H1 (cell line): ENCODE measurements around the gene RNASEL. TPM values are rescaled to one million over a fixed set of nuclear protein-coding genes. Genes with fewer than 3 reads are reported as not detected.

Source experiments
- BCL11A ChIP-seq, 2 experiments: IDR thresholded peaks; one replicate each; pipeline ENCODE4 v1.6.1; 2011; ENCODE audit warnings: low read depth in 2 of 2, low read length in 2 of 2, mild to moderate bottlenecking in 2 of 2
- CBX5 ChIP-seq: fragments of 300-800, 300-1000 bp; sonication (generic); IDR thresholded peaks from 2 replicates; pipeline ENCODE4 v1.7.1; 2016; ENCODE audit warnings: antibody characterized with exemption, low read length, low read depth
- CREB1 ChIP-seq: IDR thresholded peaks from 2 replicates; pipeline ENCODE4 v1.6.1; 2012; ENCODE audit warnings: inconsistent platforms
- HDAC2 ChIP-seq, 2 experiments: fragments of 300-600 bp in 1 of 2; sonication (generic) in 1 of 2; IDR thresholded peaks; 2 replicates each; pipeline ENCODE4 v1.6.1; 2011 to 2012; ENCODE audit warnings: low read depth in 2 of 2, low read length in 2 of 2, mild to moderate bottlenecking in 2 of 2, moderate library complexity in 2 of 2, borderline replicate concordance in 1 of 2, inconsistent platforms in 1 of 2
- HDAC6 ChIP-seq: IDR thresholded peaks from one replicate; pipeline ENCODE4 v1.7.1; 2012; ENCODE audit warnings: low read depth, mild to moderate bottlenecking, inconsistent platforms, low read length, moderate library complexity
- JUND ChIP-seq: IDR thresholded peaks from 2 replicates; pipeline ENCODE4 v1.6.1; 2011; ENCODE audit warnings: mild to moderate bottlenecking, improper control_type of control experiment, low read length
- RBBP5 ChIP-seq: IDR thresholded peaks from 2 replicates; pipeline ENCODE4 v1.7.1; 2012; ENCODE audit warnings: low read depth, mild to moderate bottlenecking, inconsistent platforms, low read length, moderate library complexity, borderline replicate concordance
- SUZ12 ChIP-seq: fragments of 200-600 bp; sonication (generic); IDR thresholded peaks from 2 replicates; pipeline ENCODE4 v1.6.1; 2012; ENCODE audit warnings: mild to moderate bottlenecking, inconsistent platforms, low read length, moderate library complexity, mixed read lengths
- TAF7 ChIP-seq: optimal IDR thresholded peaks from 2 replicates; pipeline ENCODE3; 2011; ENCODE audit warnings: low read depth, mild to moderate bottlenecking, inconsistent platforms, low read length, moderate library complexity, borderline replicate concordance
- polyA plus RNA-seq, 7 experiments: library from polyadenylated mRNA; depleted of rRNA in 3 of 7; stranded (reverse) in 5 of 7; unstranded in 2 of 7; fragments of >200 nt in 5 of 7; fragments of 200-250 nt in 2 of 7; gene quantifications; 1 replicate in 5 of 7; 2 replicates in 1 of 7; 4 replicates in 1 of 7; pipeline versions ENCODE4 v1.2.1 to v1.2.3, GENCODE V29; 2011 to 2013; ENCODE audit warnings: missing spikeins in 2 of 7, mixed read lengths in 2 of 7
- total RNA-seq: library from RNA; stranded (reverse); fragmentation: NEBNext Ultra II Directional; extraction: Animal tissue kit (Norgen Biotek cat#: 25700); gene quantifications from 2 replicates; pipeline ENCODE4 v1.2.1, GENCODE V29; 2021
- TF ChIP-seq, protein P1 (sequence below): fragments of 300-600 bp; sonication (generic); IDR thresholded peaks from 2 replicates; pipeline ENCODE4 v1.7.1; 2012; ENCODE audit warnings: low read length, moderate library complexity, mild to moderate bottlenecking, inconsistent platforms; ENCODE audit not compliant: insufficient replicate concordance
- TF ChIP-seq, protein P2 (sequence below): IDR thresholded peaks from 2 replicates; pipeline ENCODE4 v1.6.1; 2011; ENCODE audit warnings: low read length, improper control_type of control experiment

The RNASEL gene
- total and polyA plus RNA-seq, 2 of the 8 experiments (the other 6 are each of a cell fraction or from before 2014, with no cell fraction given): 0.39 to 0.78 TPM

DNA sequence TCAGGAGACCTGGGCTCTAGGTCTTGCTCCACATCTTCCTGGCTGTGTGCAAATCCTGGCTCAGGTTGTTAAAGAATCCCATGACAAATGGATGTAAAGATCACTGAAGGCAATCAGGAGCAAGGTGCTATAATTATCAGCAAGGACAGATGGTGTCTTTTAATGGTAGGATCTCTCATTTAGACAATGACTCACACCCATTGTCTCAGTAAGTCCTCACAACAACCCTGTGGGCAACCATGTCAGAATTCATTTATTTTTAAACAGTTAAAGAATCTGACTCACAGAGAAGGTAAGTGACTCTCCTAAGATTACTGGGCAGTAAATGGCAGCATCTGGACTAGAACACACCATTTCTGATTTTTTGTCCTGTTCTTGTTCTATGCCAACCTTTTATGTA lies 32.8 kb downstream of the RNASEL start (continued):
- TF ChIP-seq, protein P1, sequence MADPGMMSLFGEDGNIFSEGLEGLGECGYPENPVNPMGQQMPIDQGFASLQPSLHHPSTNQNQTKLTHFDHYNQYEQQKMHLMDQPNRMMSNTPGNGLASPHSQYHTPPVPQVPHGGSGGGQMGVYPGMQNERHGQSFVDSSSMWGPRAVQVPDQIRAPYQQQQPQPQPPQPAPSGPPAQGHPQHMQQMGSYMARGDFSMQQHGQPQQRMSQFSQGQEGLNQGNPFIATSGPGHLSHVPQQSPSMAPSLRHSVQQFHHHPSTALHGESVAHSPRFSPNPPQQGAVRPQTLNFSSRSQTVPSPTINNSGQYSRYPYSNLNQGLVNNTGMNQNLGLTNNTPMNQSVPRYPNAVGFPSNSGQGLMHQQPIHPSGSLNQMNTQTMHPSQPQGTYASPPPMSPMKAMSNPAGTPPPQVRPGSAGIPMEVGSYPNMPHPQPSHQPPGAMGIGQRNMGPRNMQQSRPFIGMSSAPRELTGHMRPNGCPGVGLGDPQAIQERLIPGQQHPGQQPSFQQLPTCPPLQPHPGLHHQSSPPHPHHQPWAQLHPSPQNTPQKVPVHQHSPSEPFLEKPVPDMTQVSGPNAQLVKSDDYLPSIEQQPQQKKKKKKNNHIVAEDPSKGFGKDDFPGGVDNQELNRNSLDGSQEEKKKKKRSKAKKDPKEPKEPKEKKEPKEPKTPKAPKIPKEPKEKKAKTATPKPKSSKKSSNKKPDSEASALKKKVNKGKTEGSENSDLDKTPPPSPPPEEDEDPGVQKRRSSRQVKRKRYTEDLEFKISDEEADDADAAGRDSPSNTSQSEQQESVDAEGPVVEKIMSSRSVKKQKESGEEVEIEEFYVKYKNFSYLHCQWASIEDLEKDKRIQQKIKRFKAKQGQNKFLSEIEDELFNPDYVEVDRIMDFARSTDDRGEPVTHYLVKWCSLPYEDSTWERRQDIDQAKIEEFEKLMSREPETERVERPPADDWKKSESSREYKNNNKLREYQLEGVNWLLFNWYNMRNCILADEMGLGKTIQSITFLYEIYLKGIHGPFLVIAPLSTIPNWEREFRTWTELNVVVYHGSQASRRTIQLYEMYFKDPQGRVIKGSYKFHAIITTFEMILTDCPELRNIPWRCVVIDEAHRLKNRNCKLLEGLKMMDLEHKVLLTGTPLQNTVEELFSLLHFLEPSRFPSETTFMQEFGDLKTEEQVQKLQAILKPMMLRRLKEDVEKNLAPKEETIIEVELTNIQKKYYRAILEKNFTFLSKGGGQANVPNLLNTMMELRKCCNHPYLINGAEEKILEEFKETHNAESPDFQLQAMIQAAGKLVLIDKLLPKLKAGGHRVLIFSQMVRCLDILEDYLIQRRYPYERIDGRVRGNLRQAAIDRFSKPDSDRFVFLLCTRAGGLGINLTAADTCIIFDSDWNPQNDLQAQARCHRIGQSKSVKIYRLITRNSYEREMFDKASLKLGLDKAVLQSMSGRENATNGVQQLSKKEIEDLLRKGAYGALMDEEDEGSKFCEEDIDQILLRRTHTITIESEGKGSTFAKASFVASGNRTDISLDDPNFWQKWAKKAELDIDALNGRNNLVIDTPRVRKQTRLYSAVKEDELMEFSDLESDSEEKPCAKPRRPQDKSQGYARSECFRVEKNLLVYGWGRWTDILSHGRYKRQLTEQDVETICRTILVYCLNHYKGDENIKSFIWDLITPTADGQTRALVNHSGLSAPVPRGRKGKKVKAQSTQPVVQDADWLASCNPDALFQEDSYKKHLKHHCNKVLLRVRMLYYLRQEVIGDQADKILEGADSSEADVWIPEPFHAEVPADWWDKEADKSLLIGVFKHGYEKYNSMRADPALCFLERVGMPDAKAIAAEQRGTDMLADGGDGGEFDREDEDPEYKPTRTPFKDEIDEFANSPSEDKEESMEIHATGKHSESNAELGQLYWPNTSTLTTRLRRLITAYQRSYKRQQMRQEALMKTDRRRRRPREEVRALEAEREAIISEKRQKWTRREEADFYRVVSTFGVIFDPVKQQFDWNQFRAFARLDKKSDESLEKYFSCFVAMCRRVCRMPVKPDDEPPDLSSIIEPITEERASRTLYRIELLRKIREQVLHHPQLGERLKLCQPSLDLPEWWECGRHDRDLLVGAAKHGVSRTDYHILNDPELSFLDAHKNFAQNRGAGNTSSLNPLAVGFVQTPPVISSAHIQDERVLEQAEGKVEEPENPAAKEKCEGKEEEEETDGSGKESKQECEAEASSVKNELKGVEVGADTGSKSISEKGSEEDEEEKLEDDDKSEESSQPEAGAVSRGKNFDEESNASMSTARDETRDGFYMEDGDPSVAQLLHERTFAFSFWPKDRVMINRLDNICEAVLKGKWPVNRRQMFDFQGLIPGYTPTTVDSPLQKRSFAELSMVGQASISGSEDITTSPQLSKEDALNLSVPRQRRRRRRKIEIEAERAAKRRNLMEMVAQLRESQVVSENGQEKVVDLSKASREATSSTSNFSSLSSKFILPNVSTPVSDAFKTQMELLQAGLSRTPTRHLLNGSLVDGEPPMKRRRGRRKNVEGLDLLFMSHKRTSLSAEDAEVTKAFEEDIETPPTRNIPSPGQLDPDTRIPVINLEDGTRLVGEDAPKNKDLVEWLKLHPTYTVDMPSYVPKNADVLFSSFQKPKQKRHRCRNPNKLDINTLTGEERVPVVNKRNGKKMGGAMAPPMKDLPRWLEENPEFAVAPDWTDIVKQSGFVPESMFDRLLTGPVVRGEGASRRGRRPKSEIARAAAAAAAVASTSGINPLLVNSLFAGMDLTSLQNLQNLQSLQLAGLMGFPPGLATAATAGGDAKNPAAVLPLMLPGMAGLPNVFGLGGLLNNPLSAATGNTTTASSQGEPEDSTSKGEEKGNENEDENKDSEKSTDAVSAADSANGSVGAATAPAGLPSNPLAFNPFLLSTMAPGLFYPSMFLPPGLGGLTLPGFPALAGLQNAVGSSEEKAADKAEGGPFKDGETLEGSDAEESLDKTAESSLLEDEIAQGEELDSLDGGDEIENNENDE: no peak
- TF ChIP-seq HDAC2 (IDR thresholded peaks at IDR 0.05; ENCODE audit: borderline replicate concordance in 1 of 2, low read depth in 2 of 2, low read length in 2 of 2) (no peak), RBBP5 (no peak), HDAC6 (no peak), CREB1 (no peak), BCL11A (IDR thresholded peaks at IDR 0.05; ENCODE audit: low read depth in 2 of 2, low read length in 2 of 2) (no peak), CBX5 (no peak), SUZ12 (no peak), TAF7 (no peak), JUND (no peak)
- TF ChIP-seq, protein P2, sequence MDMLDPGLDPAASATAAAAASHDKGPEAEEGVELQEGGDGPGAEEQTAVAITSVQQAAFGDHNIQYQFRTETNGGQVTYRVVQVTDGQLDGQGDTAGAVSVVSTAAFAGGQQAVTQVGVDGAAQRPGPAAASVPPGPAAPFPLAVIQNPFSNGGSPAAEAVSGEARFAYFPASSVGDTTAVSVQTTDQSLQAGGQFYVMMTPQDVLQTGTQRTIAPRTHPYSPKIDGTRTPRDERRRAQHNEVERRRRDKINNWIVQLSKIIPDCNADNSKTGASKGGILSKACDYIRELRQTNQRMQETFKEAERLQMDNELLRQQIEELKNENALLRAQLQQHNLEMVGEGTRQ: no peak
